ENCODE results near the gene FGF8. TPM values are rescaled to one million over a fixed set of nuclear protein-coding genes. Genes with fewer than 3 reads are reported as not detected.

FGF8 gene
- total and polyA plus RNA-seq, 2 donors (not counting 1 experiment from before 2014, with no cell fraction given): not detected

- Histone ChIP-seq H3K4me1 (ENCODE audit: control insufficient read depth, extremely low read depth, insufficient read depth, low read length) (peaks cover 10% of the 10 kb centered on the region), H3K9ac (ENCODE audit: insufficient read depth, low read length) (peak within 1 kb of the TSS; percentile 99), H4K20me1 (ENCODE audit: control insufficient read depth, extremely low read depth, insufficient read depth, low read length) (peaks cover 9% of the 10 kb centered on the region), H3K79me2 (ENCODE audit: control insufficient read depth, insufficient read depth, low read length) (peaks cover 49% of the 10 kb centered on the region), H2AFZ (ENCODE audit: low read length) (peak within 1 kb of the TSS; percentile 97), H3K4me2 (ENCODE audit: extremely low read depth, insufficient read depth, low read length) (peak within 1 kb of the TSS; percentile 99), H3K36me3 (ENCODE audit: control insufficient read depth, insufficient read depth, low read length) (no peaks in the 10 kb centered on the region), H3K27ac (ENCODE audit: insufficient read depth, low read length) (peak within 1 kb of the TSS; percentile 98), H3K9me3 (ENCODE audit: control insufficient read depth, insufficient read depth, low read depth, low read length) (no peaks in the 10 kb centered on the region), H3K4me3 (replicated peaks in 1 of 4; ENCODE audit: control extremely low read depth in 1 of 4, insufficient read depth in 1 of 4, low read depth in 3 of 4, low read length in 4 of 4) (peak within 1 kb of the TSS; percentile 64 to 99 (median 96)), H3K27me3 (ENCODE audit: control insufficient read depth, insufficient read depth, low read length) (no peaks in the 10 kb centered on the region)
- no peak for TF ChIP-seq CTCF (conservative IDR thresholded peaks at IDR 0.05 in 1 of 2, IDR thresholded peaks at IDR 0.05 in 1 of 2; ENCODE audit: low read depth in 1 of 2, low read length in 2 of 2)
- no peak for TF ChIP-seq EZH2 (IDR thresholded peaks at IDR 0.05; ENCODE audit: low read length, missing control alignments)
- peak; percentile 100 for DNase-seq (ENCODE audit: low read depth in 2 of 2)
Measured at GRCh38 chr10:101818119-101818871, 42.4 kb upstream of the FGF8 start, which contains the start of gene OGA. OGA (minus strand) TSS chr10:101818444; CDS start chr10:101818022, 422 bp downstream.

GRCh38 chr10:101817337-101818118 lies 41.6 kb upstream of the FGF8 start:
- Histone ChIP-seq H4K20me1 (ENCODE audit: control insufficient read depth, extremely low read depth, insufficient read depth, low read length) (peaks cover 11% of the 10 kb centered on the region), H3K4me2 (ENCODE audit: extremely low read depth, insufficient read depth, low read length) (peak overlapping the region; percentile 20), H3K9ac (ENCODE audit: insufficient read depth, low read length) (peak overlapping the region; percentile 99), H3K79me2 (ENCODE audit: control insufficient read depth, insufficient read depth, low read length) (peaks cover 57% of the 10 kb centered on the region), H3K9me3 (ENCODE audit: control insufficient read depth, insufficient read depth, low read depth, low read length) (no peaks in the 10 kb centered on the region), H3K27me3 (ENCODE audit: control insufficient read depth, insufficient read depth, low read length) (no peaks in the 10 kb centered on the region), H3K4me3 (replicated peaks in 1 of 4; ENCODE audit: control extremely low read depth in 1 of 4, insufficient read depth in 1 of 4, low read depth in 3 of 4, low read length in 4 of 4) (peak overlapping the region; percentile 45 to 99 (median 96)), H3K36me3 (ENCODE audit: control insufficient read depth, insufficient read depth, low read length) (no peaks in the 10 kb centered on the region), H3K4me1 (ENCODE audit: control insufficient read depth, extremely low read depth, insufficient read depth, low read length) (peaks cover 11% of the 10 kb centered on the region), H2AFZ (ENCODE audit: low read length) (no peak overlapping the region), H3K27ac (ENCODE audit: insufficient read depth, low read length) (peak overlapping the region; percentile 98)
- TF ChIP-seq CTCF (conservative IDR thresholded peaks at IDR 0.05 in 1 of 2, IDR thresholded peaks at IDR 0.05 in 1 of 2; ENCODE audit: low read depth in 1 of 2, low read length in 2 of 2) (no peak), EZH2 (IDR thresholded peaks at IDR 0.05; ENCODE audit: low read length, missing control alignments) (no peak)
- peak; percentile 97 for DNase-seq (ENCODE audit: low read depth in 2 of 2)

GRCh38 chr10:101816913-101817336 lies 41.0 kb upstream of the FGF8 start:
- no peak for DNase-seq (ENCODE audit: low read depth in 2 of 2)
- Histone ChIP-seq H3K27ac (ENCODE audit: insufficient read depth, low read length) (peak overlapping the region; percentile 98), H4K20me1 (ENCODE audit: control insufficient read depth, extremely low read depth, insufficient read depth, low read length) (peaks cover 11% of the 10 kb centered on the region)

More at GRCh38 chr10:101816913-101817336, 41.0 kb upstream of the FGF8 start:
- Histone ChIP-seq H3K9me3 (ENCODE audit: control insufficient read depth, insufficient read depth, low read depth, low read length) (no peaks in the 10 kb centered on the region), H3K79me2 (ENCODE audit: control insufficient read depth, insufficient read depth, low read length) (peaks cover 63% of the 10 kb centered on the region), H3K27me3 (ENCODE audit: control insufficient read depth, insufficient read depth, low read length) (no peaks in the 10 kb centered on the region), H3K9ac (ENCODE audit: insufficient read depth, low read length) (peak overlapping the region; percentile 99), H3K4me2 (ENCODE audit: extremely low read depth, insufficient read depth, low read length) (peak overlapping the region; percentile 20), H3K4me3 (replicated peaks in 1 of 4; ENCODE audit: control extremely low read depth in 1 of 4, insufficient read depth in 1 of 4, low read depth in 3 of 4, low read length in 4 of 4) (peak overlapping the region; percentile 45 to 99 (median 96)), H3K36me3 (ENCODE audit: control insufficient read depth, insufficient read depth, low read length) (no peaks in the 10 kb centered on the region), H3K4me1 (ENCODE audit: control insufficient read depth, extremely low read depth, insufficient read depth, low read length) (peaks cover 13% of the 10 kb centered on the region), H2AFZ (ENCODE audit: low read length) (no peak overlapping the region)
- TF ChIP-seq CTCF (conservative IDR thresholded peaks at IDR 0.05 in 1 of 2, IDR thresholded peaks at IDR 0.05 in 1 of 2; ENCODE audit: low read depth in 1 of 2, low read length in 2 of 2) (no peak), EZH2 (IDR thresholded peaks at IDR 0.05; ENCODE audit: low read length, missing control alignments) (no peak)

All from fibroblast of lung (primary cell).